ENCODE results near the gene NOVA2. TPM values are rescaled to one million over a fixed set of nuclear protein-coding genes. Genes with fewer than 3 reads are reported as not detected.

The NOVA2 gene
- total RNA-seq, 1 experiment from 2014 or later: 2.5 TPM

- no TSS peak for BruUV-seq (replicated peaks)
- TF ChIP-seq REST (IDR thresholded peaks at IDR 0.05; ENCODE audit: low read depth): no peak
- no peak for TF ChIP-seq CBX3 (IDR thresholded peaks at IDR 0.05; ENCODE audit: low read depth)
- TF ChIP-seq SP1 (IDR thresholded peaks at IDR 0.05; ENCODE audit: low read depth): no peak
- TF ChIP-seq JUND (IDR thresholded peaks at IDR 0.05): no peak
- TF ChIP-seq RAD21 (IDR thresholded peaks at IDR 0.05; ENCODE audit: low read depth): peak; percentile 48
Observed at GRCh38 chr19:45931055-45931454, 42.6 kb downstream of the NOVA2 start.

GRCh38 chr19:45929247-45929646, 44.4 kb downstream of the NOVA2 start:
- Histone ChIP-seq H3K79me2 (ENCODE audit: insufficient read depth, low read length) (no peaks in the 10 kb centered on the region), H3K27me3 (ENCODE audit: insufficient read depth, low read length) (no peaks in the 10 kb centered on the region), H3K9me2 (ENCODE audit: insufficient read depth) (no peaks in the 10 kb centered on the region), H4K20me1 (ENCODE audit: insufficient read depth) (no peaks in the 10 kb centered on the region), H3K9me3 (ENCODE audit: control insufficient read depth in 1 of 2, insufficient read depth in 1 of 2, low read depth in 1 of 2, low read length in 2 of 2) (no peaks in the 10 kb centered on the region), H3K4me3 (replicated peaks in 1 of 2; ENCODE audit: low read depth in 1 of 2, low read length in 2 of 2) (no peak overlapping the region), H3K27ac (ENCODE audit: low read depth, low read length) (no peak overlapping the region), H2AFZ (ENCODE audit: low read depth, low read length, poor library complexity, severe bottlenecking) (no peak overlapping the region), H3K36me3 (ENCODE audit: control insufficient read depth in 1 of 2, insufficient read depth in 2 of 2, low read length in 2 of 2) (no peaks in the 10 kb centered on the region), H3K9ac (ENCODE audit: low read length) (no peak overlapping the region), H3K4me1 (ENCODE audit: control insufficient read depth in 1 of 2, insufficient read depth in 2 of 2, low read length in 2 of 2) (peaks cover 11 to 28% of the 10 kb centered on the region in 2 experiments), H3K4me2 (ENCODE audit: low read length) (no peak overlapping the region)
- no peak for TF ChIP-seq EZH2 (IDR thresholded peaks at IDR 0.05)
- no peak for TF ChIP-seq ZNF274 (IDR thresholded peaks at IDR 0.05; ENCODE audit: low read depth, low read length)
- TF ChIP-seq SIN3A (IDR thresholded peaks at IDR 0.05; ENCODE audit: low read depth): no peak
- TF ChIP-seq ZFX (IDR thresholded peaks at IDR 0.05): no peak
- no peak for TF ChIP-seq EGR1 (IDR thresholded peaks at IDR 0.05; ENCODE audit: low read depth)
- TF ChIP-seq SRF (IDR thresholded peaks at IDR 0.05; ENCODE audit: low read depth): no peak
- TF ChIP-seq ELF1 (IDR thresholded peaks at IDR 0.05; ENCODE audit: borderline replicate concordance, low read depth): no peak
- ChIA-PET CTCF (no interaction called here), RAD21 (ENCODE audit: low non-redundant PET in 1 of 2, low total read pairs in 2 of 2, uncharacterized antibody in 2 of 2, unreplicated experiment in 2 of 2) (no interaction called here), POLR2A (no interaction called here)
- intact Hi-C loops (cut with micrococcal nuclease): no loop called here
- BruUV-seq (replicated peaks): no TSS peak
- ATAC-seq (no peak), DNase-seq (ENCODE audit: low read depth, low spot score) (no peak)

More at GRCh38 chr19:45931055-45931454, 42.6 kb downstream of the NOVA2 start:
- ChIA-PET RAD21 (ENCODE audit: low non-redundant PET in 1 of 2, low total read pairs in 2 of 2, uncharacterized antibody in 2 of 2, unreplicated experiment in 2 of 2) (no interaction called here), POLR2A (no interaction called here), CTCF (no interaction called here)
- H2AFZ ChIP-seq (ENCODE audit: low read depth, low read length, poor library complexity, severe bottlenecking): no peak overlapping the region
- H3K4me2 ChIP-seq (ENCODE audit: low read length): no peak overlapping the region
- H3K27me3 ChIP-seq (ENCODE audit: insufficient read depth, low read length): peaks cover 3% of the 10 kb centered on the region; the same call in 1 of the 2 replicates
- no peak for DNase-seq (ENCODE audit: low read depth, low spot score)
- no peaks in the 10 kb centered on the region for H3K36me3 ChIP-seq (ENCODE audit: control insufficient read depth in 1 of 2, insufficient read depth in 2 of 2, low read length in 2 of 2)
- peaks cover 0 to 14% of the 10 kb centered on the region in 2 experiments; a peak in 2 of 4 replicates for H3K4me1 ChIP-seq (ENCODE audit: control insufficient read depth in 1 of 2, insufficient read depth in 2 of 2, low read length in 2 of 2)
- no peak overlapping the region for H3K27ac ChIP-seq (ENCODE audit: low read depth, low read length)
- ATAC-seq: no peak
- no peak overlapping the region for H3K9ac ChIP-seq (ENCODE audit: low read length)
- no peaks in the 10 kb centered on the region for H3K9me2 ChIP-seq (ENCODE audit: insufficient read depth)
- intact Hi-C loops (cut with micrococcal nuclease): no loop called here
- no peaks in the 10 kb centered on the region for H3K9me3 ChIP-seq (ENCODE audit: control insufficient read depth in 1 of 2, insufficient read depth in 1 of 2, low read depth in 1 of 2, low read length in 2 of 2)
- H4K20me1 ChIP-seq (ENCODE audit: insufficient read depth): no peaks in the 10 kb centered on the region
- no peak overlapping the region for H3K4me3 ChIP-seq (replicated peaks in 1 of 2; ENCODE audit: low read depth in 1 of 2, low read length in 2 of 2)
- H3K79me2 ChIP-seq (ENCODE audit: insufficient read depth, low read length): no peaks in the 10 kb centered on the region
